GM19468 (cell line): ENCODE data around the gene GPR62.
"Not testable (repeated sequence)": the region's sequence is repeated elsewhere in the genome, so short reads cannot be mapped to it uniquely, and the experiment has no call there.

Source experiments
- ATAC-seq: cut with Tn5 transposase; IDR thresholded peaks from one replicate; pipeline ENCODE4 v1.9.1; 2021; ENCODE audit warnings: mild to moderate bottlenecking, moderate library complexity, moderate number of reproducible peaks; ENCODE audit not compliant: unreplicated experiment; ENCODE audit errors: extremely low read depth

GPR62 gene

GRCh38 chr3:51986010-51986947, 31.1 kb downstream of the GPR62 start:
- no peak for ATAC-seq

GRCh38 chr3:51987568-51987967, 32.4 kb downstream of the GPR62 start:
- ATAC-seq = no peak

- ATAC-seq = no peak
Observed at GRCh38 chr3:51988286-51989146, 33.3 kb downstream of the GPR62 start.

DNA sequence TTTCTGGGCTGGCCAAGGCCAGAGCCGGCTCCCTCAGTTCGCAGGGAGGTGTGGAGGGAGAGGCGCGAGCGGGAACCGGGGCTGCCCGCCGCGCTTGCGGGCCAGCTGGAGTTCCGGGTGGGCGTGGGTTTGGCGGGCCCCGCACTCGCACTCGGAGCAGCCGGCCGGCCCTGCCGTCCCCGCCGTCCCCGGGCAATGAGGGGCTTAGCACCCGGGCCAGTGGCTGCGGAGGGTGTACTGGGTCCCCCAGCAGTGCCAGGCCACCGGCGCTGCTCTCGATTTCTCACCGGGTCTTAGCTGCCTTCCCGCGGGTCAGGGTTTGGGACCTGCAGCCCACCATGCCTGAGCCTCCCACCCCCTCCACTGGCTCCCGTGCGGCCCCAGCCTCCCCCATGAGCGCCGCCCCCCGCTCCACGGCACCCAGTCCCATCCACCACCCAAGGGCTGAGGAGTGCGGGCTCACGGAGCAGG, 35.4 kb downstream of the GPR62 start:
- not testable (repeated sequence) for ATAC-seq

DNA sequence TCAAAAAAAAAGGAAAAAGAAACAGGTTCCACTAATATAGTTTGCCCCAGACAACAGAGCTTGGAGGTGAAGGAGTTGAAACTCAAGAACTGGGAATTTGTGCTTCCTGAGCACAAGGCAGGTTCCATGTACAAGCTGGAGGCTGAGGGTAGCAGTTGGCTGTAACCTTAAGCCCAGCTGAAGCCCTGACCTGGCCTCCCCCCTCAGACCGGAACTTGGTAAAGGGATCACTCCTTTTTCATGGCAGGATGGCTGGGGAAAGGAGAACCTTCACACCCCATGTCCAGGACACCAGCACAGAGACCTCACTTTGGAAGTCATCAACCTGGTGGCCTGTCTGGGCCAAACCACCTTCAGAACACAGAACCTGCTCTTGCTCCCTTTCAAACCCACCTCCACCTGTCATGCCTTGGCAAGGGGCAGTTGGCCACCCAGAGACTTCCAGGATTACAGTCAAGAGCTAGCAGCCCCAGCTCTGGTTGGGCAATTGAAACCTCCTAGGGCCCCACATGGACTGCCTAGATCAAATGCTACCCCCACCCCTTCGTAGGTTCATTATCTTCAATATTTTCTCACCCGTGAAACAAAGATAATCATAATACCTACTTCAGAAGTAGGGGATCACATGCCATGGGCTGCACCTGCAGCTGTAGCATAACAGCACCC, 37.0 kb downstream of the GPR62 start:
- no peak for ATAC-seq

- not testable (repeated sequence) for ATAC-seq
Observed at GRCh38 chr3:51993657-51994056, 38.5 kb downstream of the GPR62 start.

- ATAC-seq = no peak
Observed at GRCh38 chr3:51994530-51994929, 39.3 kb downstream of the GPR62 start.

- no peak for ATAC-seq
Observed at GRCh38 chr3:51995346-51996163, 40.4 kb downstream of the GPR62 start, which contains the start of gene RPL29. Gene RPL29, minus strand, starts transcription at chr3:51995895. Its CDS starts 434 bp downstream, at chr3:51995461.

DNA sequence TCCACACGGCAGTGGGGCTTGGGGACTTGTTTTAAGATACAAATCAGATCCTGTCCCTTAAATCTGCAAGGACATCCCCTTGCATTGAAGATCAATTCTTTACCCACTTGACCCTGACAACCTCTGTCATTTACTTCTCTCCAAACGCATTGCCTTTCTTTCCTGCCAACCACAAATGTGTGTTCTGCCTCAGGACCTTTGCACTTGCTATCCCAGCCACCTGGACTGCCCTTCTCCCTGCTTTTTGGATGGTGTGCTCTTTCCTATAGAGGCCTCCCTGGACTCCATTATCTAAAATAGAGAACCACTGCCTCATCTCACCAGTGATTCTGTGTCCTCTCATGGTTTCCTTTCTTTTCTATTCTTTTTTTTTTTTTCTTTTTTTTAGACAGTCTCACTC, 42.0 kb downstream of the GPR62 start:
- ATAC-seq = no peak

- ATAC-seq = no peak
Observed at GRCh38 chr3:51997935-51998596, 42.9 kb downstream of the GPR62 start.

- no peak for ATAC-seq
Observed at GRCh38 chr3:51998774-51999173, 43.6 kb downstream of the GPR62 start.

- no peak for ATAC-seq
Observed at GRCh38 chr3:51999846-52000245, 44.7 kb downstream of the GPR62 start.

GRCh38 chr3:52001443-52001974, 46.3 kb downstream of the GPR62 start:
- ATAC-seq = no peak

GRCh38 chr3:52002748-52003147, 47.6 kb downstream of the GPR62 start:
- ATAC-seq = no peak

DNA sequence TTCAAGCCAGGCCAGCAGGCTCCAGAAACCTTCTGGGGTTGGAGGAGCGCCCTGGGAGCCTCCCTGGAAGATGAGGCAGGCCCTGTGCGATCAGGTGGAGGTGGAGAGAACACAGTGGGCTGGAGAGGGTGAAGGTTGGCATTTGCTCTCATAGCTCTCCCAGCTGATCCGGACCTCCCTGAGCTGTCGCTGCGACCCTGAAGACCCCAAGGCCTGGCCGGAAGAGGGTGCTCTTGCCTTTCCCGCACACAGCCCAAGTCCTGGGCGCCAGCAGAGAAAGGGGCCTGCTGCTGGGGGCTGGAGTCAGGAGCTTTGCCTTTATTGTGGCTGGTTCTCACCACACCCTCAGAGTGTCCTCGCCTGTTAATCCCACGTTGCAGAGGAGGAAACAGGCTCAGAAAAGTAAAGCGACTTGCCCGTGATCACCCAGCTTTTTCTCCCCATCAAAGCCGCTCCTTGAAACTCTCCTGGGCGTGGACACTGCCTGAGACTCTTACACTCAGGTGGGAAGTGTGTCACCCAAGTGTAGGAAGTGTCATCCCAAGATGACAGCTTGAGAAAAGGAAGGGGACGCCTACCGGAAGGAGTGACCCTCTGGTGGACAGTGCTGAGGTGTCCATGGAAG, 49.1 kb downstream of the GPR62 start:
- ATAC-seq = no peak

DNA sequence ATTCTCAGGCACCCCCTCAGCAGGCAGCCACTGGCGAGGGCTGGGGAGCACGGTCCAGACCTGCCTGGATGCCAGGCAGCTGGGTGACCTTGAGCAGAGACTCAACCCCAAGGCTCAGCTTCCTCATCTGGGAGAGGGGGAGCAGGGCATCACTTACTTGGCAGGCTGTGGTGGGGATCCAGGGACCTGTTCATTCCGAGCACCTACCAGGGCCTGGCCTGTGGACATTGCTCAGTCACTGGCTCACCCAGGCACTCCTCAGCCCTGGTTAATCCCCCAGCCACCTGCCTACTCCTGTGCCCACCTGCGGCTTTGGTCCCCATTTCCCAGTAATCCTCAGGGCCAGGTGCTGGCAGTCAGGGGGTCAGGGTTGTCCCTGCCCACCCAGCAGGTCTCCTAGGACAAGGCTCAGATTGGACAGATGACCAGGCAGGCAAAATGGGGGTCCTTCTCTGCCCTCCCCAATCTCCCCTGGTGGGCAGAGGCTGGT, 49.8 kb downstream of the GPR62 start:
- ATAC-seq = no peak

GRCh38 chr3:52005571-52005986, 50.4 kb downstream of the GPR62 start:
- no peak for ATAC-seq
